ENCODE data around the gene RFX8.

- TF ChIP-seq GATA3 (IDR thresholded peaks at IDR 0.05; ENCODE audit: low read depth, low read length) (peak; percentile 67; the same call in 1 of the 2 replicates), GATA2 (IDR thresholded peaks at IDR 0.05; ENCODE audit: low read depth, low read length) (peak; percentile 77; the same call in 1 of the 2 replicates)
Measured at GRCh38 chr2:101496279-101496678, 21.4 kb upstream of the RFX8 start.
